IPS-15b (cell line): Measurements from ENCODE around the gene AOPEP.
"Not testable (repeated sequence)": the region's sequence is repeated elsewhere in the genome, so short reads cannot be mapped to it uniquely, and the experiment has no call there.

Experiments used
- H3K27me3 ChIP-seq: one replicate; pipeline ENCODE4 v1.6.1; 2013; ENCODE audit warnings: low read length; ENCODE audit not compliant: control insufficient read depth, insufficient read depth
- H3K36me3 ChIP-seq: one replicate; pipeline ENCODE4 v1.6.1; 2013; ENCODE audit warnings: low read length; ENCODE audit not compliant: control insufficient read depth, insufficient read depth
- H3K4me1 ChIP-seq: one replicate; pipeline ENCODE4 v1.6.1; 2013; ENCODE audit warnings: mild to moderate bottlenecking, low read length; ENCODE audit not compliant: control insufficient read depth, insufficient read depth
- H3K4me3 ChIP-seq: one replicate; pipeline ENCODE4 v1.5.1; 2013; ENCODE audit warnings: low read depth, low read length
- H3K9ac ChIP-seq: one replicate; pipeline ENCODE4 v1.6.1; 2013; ENCODE audit warnings: low read depth, mild to moderate bottlenecking, low read length
- H3K9me3 ChIP-seq: one replicate; pipeline ENCODE4 v1.6.1; 2013; ENCODE audit warnings: mild to moderate bottlenecking, low read length; ENCODE audit not compliant: control insufficient read depth, insufficient read depth

Gene AOPEP

DNA sequence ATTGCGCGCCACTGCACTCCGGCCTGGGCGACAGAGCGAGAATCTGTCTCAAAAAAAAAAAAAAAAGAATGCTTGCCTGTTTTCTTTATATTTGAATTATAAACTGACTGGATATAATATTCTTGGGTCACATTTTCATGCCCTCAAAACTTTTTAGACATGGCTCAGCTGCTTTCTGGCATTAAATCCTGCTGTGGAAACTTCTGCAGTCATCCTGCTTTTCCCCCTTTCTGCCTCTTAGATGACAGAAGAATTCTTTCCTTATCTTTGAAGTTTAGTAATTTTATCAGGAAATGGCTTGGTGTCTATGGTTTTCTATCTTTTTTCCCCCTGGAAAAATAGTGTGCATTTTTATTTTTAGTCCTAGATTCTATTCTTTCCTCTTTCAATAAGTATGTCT, 234.5 kb downstream of the AOPEP start:
- no peaks in the 10 kb centered on the region for H3K9me3 ChIP-seq
- no peak overlapping the region for H3K9ac ChIP-seq
- H3K27me3 ChIP-seq, result no peaks in the 10 kb centered on the region
- no peak overlapping the region for H3K4me3 ChIP-seq
- no peaks in the 10 kb centered on the region for H3K4me1 ChIP-seq
- H3K36me3 ChIP-seq, result no peaks in the 10 kb centered on the region

GRCh38 chr9:94961870-94962269, 235.4 kb downstream of the AOPEP start:
- Histone ChIP-seq H3K36me3 (no peaks in the 10 kb centered on the region), H3K4me3 (no peak overlapping the region), H3K9ac (no peak overlapping the region), H3K9me3 (no peaks in the 10 kb centered on the region), H3K4me1 (no peaks in the 10 kb centered on the region), H3K27me3 (no peaks in the 10 kb centered on the region)

- not testable (repeated sequence) for H3K4me3 ChIP-seq, H3K27me3 ChIP-seq, H3K9ac ChIP-seq, H3K36me3 ChIP-seq, H3K9me3 ChIP-seq, H3K4me1 ChIP-seq
These were observed 239.1 kb downstream of the AOPEP start for GRCh38 chr9:94965631-94966030.

DNA sequence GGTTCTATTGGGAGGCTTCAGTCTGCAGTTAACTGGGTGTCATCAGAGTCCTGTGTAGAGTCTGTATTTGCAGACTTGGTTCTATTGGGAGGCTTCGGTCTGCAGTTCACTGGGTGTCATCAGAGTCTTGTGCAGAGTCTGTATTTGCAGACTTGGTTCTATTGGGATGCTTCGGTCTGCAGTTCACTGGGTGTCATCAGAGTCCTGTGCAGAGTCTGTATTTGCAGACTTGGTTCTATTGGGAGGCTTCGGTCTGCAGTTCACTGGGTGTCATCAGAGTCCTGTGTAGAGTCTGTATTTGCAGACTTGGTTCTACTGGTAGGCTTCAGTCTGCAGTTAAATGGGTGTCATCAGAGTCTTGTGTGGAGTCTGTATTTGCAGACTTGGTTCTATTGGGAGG, 239.5 kb downstream of the AOPEP start:
- H3K9ac ChIP-seq, H3K36me3 ChIP-seq, H3K4me1 ChIP-seq, H3K27me3 ChIP-seq, H3K9me3 ChIP-seq, H3K4me3 ChIP-seq: not testable (repeated sequence)

DNA sequence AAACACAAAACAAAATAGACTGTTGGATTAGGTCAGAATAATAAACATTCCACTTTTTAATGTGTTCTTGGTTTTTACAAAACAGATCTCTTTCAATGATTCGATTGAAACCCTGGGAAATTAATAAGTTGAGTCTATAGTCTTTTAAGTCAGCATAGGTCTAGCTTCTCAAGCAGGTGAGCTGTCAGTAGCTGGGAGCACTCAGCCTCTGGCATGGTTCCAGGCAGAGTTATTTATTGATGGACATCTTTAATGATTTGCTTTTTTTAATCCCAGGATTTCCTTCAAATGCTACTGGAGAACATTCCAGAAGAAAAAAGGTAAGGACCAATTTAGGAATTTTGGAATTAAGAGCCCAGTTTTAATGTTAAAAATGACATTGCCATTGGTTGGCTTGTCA, 241.0 kb downstream of the AOPEP start:
- H3K36me3 ChIP-seq, result no peaks in the 10 kb centered on the region
- no peak overlapping the region for H3K4me3 ChIP-seq
- no peaks in the 10 kb centered on the region for H3K9me3 ChIP-seq
- H3K27me3 ChIP-seq, result no peaks in the 10 kb centered on the region
- no peak overlapping the region for H3K9ac ChIP-seq
- H3K4me1 ChIP-seq, result no peaks in the 10 kb centered on the region

DNA sequence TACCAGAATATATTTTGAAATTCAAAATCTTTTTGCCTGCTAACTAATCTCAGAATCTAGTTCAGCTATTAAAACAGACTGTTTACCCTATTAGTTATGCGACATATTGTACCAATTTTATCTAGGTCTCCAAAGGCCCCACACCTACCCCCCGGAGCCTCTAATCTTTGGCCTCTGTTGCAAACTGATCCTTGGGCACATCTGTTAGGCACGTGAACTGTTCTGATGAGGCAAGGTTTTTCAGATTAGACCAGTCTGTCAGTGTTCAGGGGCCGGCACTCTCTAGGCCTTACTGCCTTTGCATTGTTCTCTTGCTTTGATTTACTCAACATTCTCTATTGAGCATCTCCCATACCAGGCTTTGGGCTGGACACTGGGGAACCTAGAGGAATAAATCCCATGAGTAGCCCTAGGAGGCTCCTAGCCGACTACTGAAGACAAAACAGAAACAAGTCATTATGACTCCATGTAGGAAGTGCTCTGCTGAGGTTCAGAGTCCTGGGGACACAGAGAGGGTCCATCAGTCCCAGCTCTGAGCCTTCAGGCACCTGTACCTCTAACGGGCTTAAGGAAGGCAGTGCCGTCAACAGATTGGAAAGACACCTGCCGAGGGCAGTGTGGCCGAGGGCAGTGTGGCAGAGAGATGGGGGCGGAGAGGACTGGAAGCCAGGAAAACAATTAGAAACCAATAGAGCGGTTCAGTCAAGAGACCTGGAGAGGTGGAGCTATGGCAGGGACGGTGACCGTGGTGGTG, 245.1 kb downstream of the AOPEP start:
- Histone ChIP-seq H3K4me1 (no peaks in the 10 kb centered on the region), H3K36me3 (no peaks in the 10 kb centered on the region), H3K27me3 (no peaks in the 10 kb centered on the region), H3K9me3 (no peaks in the 10 kb centered on the region), H3K4me3 (no peak overlapping the region), H3K9ac (no peak overlapping the region)

DNA sequence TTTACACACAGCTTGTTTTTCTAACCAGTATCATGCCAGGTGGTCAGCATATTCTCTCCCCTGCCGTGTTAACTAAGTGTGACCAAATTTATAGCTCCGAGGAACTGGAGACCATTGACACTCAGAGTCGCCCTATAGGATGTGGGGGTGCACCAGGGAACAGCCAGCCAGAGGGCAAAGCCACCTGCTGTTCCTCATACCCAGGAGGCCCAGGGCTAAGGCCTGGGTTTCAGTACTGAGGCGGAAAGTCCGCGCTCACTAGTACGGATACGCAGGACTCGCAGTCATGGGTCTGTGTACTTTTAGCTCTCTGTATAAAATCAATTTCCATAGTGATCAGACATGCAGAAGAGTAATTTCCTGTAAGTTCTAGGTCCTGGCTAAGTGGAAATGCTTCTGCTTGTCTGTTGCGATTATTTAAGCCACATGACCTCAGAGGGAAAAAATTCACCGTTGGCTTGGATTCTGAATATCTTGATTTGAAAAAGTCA, 247.0 kb downstream of the AOPEP start:
- H3K27me3 ChIP-seq, result no peaks in the 10 kb centered on the region
- H3K9me3 ChIP-seq, result no peaks in the 10 kb centered on the region
- H3K9ac ChIP-seq, result no peak overlapping the region
- H3K4me3 ChIP-seq, result no peak overlapping the region
- H3K4me1 ChIP-seq, result no peaks in the 10 kb centered on the region
- no peaks in the 10 kb centered on the region for H3K36me3 ChIP-seq

- Histone ChIP-seq H3K9me3 (no peaks in the 10 kb centered on the region), H3K36me3 (no peaks in the 10 kb centered on the region), H3K9ac (no peak overlapping the region), H3K4me1 (no peaks in the 10 kb centered on the region), H3K4me3 (no peak overlapping the region), H3K27me3 (no peaks in the 10 kb centered on the region)
These were observed 247.8 kb downstream of the AOPEP start for GRCh38 chr9:94974154-94974879.

- H3K27me3 ChIP-seq, result no peaks in the 10 kb centered on the region
- H3K36me3 ChIP-seq, result no peaks in the 10 kb centered on the region
- H3K4me3 ChIP-seq, result no peak overlapping the region
- H3K9ac ChIP-seq, result no peak overlapping the region
- H3K9me3 ChIP-seq, result no peaks in the 10 kb centered on the region
- no peaks in the 10 kb centered on the region for H3K4me1 ChIP-seq
These were observed 249.0 kb downstream of the AOPEP start for GRCh38 chr9:94975480-94975879.

GRCh38 chr9:94976077-94976476, 249.6 kb downstream of the AOPEP start:
- peaks cover 3% of the 10 kb centered on the region for H3K4me1 ChIP-seq
- no peaks in the 10 kb centered on the region for H3K9me3 ChIP-seq
- H3K36me3 ChIP-seq, result no peaks in the 10 kb centered on the region
- H3K4me3 ChIP-seq, result no peak overlapping the region
- no peaks in the 10 kb centered on the region for H3K27me3 ChIP-seq
- H3K9ac ChIP-seq, result no peak overlapping the region

DNA sequence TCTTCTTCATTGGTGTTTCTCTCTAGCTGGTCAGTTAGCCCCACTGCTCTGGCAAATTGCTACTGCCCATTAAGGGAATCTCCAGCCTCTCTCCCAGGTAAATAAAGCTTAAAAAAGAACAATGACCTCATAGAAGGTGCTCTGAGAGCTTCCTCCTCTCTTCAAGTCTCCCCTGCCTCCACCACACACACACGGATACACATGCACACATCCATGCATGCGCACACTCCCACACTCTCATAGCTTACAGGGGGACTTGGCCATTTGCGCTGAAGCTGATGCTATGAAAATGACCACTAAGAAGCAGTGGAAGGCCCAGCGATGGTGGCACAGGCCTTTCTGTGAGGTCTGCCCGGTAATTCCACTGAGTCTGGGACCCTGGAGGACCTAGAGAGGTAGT, 250.9 kb downstream of the AOPEP start:
- H3K36me3 ChIP-seq, result no peaks in the 10 kb centered on the region
- no peaks in the 10 kb centered on the region for H3K27me3 ChIP-seq
- H3K9ac ChIP-seq, result no peak overlapping the region
- peaks cover 8% of the 10 kb centered on the region for H3K4me1 ChIP-seq
- H3K9me3 ChIP-seq, result no peaks in the 10 kb centered on the region
- no peak overlapping the region for H3K4me3 ChIP-seq

GRCh38 chr9:94979904-94980507, 253.5 kb downstream of the AOPEP start:
- Histone ChIP-seq H3K4me3 (no peak overlapping the region), H3K36me3 (no peaks in the 10 kb centered on the region), H3K9me3 (no peaks in the 10 kb centered on the region), H3K9ac (no peak overlapping the region), H3K4me1 (peaks cover 8% of the 10 kb centered on the region), H3K27me3 (no peaks in the 10 kb centered on the region)
